NCI-H1417 (cell line): ENCODE results near the gene SNX5.

ENCODE experiments used
- DNase-seq, 3 experiments: peaks; one replicate each; lab custom pipeline; 2025; lab: John Stamatoyannopoulos, UW

Gene SNX5

DNA sequence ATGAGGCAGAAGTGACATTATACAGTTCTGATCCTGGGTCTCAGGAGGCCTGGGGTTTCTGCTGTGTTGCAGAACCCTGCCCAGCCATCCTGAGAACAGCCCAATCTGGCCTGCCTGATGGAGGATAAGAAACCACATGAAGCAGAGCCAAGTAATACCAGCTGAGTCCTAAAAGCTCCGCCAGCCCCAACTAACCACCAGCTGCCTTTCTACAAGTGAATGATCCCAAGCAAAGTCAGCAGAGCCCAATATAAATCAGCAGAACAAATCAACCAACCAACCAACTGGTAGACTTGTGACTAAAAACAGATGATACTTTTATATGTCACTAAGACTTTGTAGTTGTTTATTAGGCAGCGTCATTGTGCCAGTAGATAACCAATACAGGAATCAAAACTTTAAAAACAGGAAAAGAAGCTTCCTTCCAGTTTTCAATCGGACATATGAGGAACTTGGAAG lies 52.1 kb downstream of the SNX5 start:
- DNase-seq, result no peak

DNA sequence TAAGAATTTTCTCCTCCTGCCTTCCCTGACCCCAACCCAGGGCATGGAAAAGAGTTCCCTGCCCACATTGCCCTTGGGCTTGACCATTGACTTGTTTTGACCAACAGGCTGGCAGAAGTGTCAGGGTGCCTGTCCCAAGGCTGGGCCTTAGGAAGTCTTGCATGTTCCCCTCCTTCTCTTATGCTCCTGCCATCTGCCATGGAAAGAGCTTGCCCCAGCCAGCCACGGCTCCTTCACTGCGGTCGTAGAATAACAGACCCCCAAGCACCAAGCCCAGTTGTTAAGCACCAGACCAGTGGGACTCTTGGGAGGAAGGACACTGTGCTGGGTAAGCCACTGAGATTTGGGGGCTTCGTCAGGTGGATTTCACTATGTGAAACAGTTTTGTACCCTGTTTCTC lies 53.6 kb downstream of the SNX5 start:
- DNase-seq, result no peak

DNA sequence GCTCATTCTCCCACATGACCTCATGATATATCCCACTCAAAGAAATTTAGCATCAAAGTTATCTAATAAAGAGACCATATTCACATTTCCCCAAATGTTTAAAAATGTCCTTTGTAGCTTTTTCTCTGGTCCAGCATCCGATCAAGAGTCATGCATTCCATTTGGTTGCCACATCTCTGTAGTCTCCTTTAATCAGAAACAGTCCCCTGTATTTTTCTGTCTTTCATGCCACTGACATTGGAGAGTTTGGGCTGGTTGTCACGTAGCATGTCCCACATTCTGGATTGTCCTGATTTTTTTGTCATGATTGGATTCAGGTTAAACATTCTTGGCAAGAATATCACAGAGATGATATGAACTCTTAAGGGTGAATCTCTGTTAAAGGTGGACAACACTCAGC lies 55.7 kb downstream of the SNX5 start:
- DNase-seq, result no peak

DNA sequence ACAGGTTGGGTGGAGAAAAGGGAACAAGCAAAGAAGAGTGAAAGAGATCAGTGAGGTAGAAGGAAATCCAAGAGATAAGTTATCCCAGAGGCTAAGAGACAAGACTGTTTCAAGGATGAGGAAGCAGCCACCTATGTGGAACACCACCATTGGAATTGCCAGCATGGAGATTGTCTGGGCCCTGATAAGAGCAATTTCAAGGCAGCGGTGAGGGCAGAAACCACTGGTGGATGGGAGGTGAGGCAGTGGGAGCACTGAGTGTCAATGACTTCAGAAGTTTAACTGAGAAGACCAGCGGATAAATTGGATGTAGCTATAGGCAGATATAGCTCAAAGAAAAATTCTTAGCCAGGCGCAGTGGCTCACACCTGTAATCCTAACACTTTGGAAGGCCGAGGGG lies 56.7 kb downstream of the SNX5 start:
- no peak for DNase-seq

DNA sequence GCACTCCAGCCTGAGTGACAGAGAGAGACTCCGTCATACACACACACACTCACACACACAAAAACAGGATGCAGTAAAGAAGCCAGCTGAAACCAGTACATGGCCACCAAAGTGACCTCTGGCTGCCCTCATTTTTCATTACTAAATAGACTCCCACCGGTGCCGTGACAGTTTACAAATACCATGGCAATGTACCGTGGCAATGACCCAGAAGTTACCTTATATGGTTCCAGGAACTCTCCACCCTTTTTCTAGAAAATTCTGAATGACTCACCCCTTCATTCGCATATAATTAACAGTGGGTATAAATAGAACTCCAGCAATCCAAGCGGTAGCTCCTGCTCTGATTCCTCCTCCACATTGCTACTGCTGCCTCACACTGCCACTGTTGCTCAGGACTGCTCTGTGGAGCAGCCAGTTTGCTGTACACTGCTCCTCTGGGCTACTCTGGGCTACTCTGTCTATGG lies 57.7 kb downstream of the SNX5 start:
- no peak for DNase-seq

DNA sequence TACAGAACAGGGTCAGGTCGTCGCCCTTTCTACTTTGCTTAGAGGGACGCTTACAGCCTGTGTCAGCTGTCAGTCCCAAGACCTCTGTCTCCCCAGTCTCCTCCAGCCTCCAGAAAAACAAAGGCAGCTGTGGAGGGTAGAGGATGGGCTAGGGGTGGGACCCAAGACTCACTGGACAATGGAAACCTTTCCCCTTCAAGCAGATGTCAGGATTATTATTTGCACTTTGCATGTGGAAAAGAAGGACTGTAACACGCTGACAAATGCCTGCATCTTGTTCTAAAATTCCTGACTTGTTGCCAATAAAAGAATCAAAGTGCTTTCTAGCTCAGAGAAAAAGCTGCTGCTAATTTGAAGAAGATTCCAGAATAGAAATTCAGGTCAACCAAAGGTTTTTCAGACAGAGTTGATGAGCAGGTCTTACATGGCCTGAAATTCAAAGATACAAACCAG lies 58.7 kb downstream of the SNX5 start:
- DNase-seq, result no peak

DNA sequence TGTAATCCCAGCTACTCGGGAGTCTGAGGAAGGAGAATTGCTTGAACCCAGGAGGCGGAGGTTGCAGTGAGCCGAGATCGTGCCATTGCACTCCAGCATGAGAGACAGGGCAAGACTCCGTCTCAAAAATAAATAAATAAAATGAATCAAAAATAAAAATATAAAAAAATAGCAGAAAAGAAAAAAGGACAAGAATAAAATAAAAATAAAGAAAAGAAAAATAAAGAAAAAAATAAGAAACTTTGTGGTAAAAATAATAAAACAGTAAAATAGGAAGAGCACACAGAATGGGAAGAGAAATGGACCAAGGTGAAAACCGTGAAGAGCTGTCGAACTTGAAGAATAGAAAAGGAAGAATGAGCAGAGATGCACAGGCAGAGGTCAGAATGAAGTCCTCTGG lies 63.0 kb downstream of the SNX5 start:
- DNase-seq, result no peak

DNA sequence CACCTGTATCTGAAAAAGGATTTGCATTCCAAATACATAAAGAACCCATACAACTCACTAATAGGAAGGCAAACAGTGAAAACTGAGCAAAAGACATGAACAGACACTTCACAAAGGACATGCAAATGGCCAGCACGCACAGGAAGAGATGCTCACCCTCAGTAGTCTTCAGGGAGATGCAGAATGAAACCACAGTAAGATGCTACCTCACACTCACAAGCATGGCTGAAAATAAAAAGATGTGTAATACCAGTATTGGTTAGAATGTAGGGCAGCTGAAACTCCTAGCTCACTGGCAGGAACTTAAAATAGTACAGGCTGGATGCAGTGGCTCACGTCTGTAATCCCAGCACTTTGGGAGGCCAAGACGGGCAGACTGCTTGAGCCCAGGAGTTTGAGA lies 64.6 kb downstream of the SNX5 start:
- DNase-seq, result no peak

DNA sequence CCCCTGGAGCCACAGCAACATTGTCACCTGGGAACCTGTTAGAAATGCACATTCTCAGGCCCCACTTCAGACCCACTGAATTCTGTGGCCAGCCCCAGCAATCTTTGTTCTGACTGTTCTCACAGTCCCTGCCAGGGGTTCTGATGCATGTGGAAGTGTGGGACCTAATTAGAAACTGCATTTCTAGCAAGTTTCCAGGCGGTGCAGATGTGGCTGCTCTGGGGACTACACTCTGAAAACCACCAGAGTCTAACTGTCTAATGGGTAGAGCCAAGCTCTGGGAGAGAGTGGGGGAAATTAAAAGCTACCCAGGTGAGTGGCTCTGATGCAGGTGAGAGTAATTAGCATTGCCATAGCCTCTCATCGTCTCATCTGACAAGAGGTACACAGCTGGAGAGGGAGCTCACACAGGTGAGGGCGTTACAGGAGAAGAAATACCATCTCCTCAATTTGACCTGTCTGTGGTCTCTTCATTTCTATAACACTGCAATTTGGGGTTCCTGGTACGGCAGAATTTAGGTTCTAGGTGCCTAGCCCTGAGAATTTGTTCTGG lies 66.0 kb downstream of the SNX5 start:
- DNase-seq, result peak in 1 of 3 experiments; percentile 19

DNA sequence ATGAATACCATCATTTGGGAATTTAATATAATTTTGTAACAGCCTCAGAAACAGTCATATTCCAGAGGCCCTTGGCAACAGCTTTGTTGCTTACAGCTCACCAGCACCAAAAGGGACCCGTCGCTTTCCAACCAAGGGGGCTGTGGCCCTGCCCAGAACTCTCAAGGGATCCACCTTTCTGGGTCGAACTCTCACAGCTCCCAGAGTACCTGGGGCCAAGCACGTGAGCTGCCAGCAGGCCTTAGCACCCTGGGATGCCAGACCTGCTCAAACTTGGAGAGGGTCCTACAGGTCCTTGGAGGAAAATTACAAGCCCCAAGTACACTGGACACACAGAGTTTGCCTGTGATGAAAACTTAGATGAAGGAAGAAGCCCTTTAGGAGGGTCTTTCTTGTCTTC lies 66.6 kb downstream of the SNX5 start:
- no peak for DNase-seq

DNA sequence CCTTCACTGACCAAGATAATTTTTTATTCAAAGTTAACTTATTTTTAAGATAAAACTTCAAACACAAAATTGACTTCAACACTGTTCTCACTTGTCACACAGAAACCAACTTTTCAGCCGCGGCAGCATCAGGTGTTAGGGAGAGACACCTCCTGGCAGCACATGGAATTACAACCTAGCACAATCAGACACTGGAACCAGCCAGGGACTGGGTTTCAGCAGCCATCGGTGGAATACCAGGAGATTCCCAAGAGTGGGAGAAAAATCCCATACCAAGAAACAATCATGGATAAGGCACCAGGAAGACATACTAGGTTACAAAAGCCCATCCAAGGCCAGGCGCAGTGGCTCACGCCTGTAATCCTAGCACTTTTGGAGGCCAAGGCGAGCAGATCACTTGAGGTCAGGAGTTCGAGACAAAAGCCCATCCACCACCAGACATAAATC lies 70.0 kb downstream of the SNX5 start:
- peak; percentile 25 to 71 (median 62) for DNase-seq

DNA sequence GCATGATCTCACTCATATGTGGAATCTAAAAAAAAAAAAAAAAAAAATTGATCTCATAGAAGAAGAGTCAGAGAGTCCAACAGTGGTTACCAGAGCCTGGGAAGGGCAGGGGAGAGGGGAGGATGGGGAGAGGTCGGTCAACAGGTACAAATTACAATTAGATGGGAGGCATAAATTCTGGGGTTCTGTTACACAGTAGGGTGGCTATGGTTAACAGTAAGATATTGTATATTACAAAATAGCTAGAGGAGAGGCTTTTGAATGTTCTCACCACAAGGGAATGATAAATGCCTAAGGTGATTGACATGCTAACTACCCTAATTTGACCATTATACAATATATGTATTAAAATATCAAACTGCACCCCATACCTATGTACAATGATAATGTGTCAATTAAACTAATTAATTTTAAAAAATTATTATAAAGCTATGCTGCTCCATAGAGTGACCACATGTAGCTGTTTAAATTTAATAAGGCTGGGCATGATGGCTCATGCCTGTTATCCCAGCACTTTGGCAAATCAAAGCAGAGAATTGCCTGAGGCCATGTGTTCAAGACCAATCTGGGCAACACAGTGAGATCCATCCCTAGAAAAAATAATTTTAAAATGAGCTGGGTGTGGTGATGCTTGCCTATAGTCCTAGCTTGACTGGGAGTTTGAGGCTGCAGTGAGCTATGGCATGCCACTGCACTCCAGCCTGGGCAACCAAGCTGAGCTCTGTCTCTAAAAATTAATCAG lies 70.9 kb downstream of the SNX5 start:
- DNase-seq, result no peak

DNA sequence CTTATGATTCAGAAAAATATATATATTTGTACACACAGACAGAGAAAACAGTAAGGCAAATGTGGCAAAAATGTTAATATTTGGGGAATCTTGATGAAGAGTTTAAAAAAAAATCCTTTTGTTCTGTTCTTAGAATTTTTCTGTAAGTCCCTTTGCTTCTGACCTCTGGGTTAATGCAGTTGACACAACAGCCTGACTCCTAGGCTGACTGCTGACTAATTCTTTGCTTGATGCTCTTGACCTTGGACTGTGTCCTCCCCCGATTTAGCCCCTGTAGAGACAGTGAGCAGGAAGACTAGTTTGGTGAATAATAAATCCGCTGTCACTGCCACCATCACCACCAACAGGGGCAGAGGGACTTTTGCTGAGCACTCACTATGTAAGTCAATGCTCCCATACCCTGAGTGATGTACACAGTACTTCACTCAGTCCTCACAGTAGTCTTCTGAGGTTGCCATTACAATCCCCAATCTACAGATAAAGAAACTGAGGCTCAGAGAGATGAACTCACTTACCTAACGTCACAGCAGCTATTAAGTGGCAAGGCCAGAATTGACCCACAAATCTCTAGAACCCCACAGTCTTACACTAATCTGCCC lies 71.7 kb downstream of the SNX5 start:
- no peak for DNase-seq

DNA sequence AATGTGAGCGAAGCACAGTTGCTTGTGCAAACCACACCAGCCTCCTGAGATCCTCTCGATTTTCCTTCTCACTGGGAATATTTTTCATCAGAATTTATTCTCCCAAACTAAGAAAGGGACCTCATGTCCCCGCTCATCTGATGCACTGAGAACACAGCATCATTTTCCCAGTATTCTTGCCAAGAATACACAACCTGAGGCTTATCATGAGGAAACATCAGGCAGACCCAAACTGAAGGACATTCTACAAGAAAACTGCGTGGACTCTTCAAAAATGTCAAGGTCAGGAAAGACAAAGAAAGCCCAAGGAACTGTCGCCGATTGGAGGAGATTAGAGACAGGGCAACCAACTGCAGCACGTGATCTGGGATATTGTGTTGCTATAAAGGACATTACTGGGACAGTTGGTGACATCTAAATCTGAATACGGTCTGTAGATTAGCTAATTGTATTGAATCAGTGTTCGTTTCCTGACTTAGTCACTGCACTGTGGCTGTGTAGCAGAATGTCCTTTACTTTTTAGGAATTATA lies 72.3 kb downstream of the SNX5 start:
- DNase-seq, result no peak

DNA sequence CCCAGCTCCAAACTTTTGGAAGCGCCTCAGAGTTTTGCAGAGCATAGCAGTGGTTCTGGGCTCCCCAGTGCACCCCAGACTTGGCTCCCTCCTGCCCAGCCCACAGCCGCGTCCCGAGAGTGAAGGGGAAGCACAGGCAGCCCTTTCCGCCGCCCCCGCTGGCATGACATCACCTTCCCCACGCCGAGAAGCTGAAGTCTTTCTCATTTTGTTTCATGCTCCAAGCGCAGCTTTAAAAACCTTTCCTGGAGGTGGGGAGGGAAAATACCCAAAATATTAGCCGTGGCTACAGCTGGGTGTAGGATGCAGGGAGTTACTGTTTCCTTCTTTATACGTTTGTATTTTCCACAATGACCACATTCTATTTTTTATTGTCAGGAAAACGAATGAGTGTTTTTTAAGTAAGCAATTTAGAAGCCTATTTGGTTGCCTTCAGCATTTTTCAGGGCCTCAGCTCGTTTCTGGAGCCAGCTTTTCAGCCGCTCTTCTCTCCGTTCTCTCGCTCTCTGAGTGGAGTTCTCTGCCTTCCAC lies 72.9 kb downstream of the SNX5 start:
- no peak for DNase-seq

DNA sequence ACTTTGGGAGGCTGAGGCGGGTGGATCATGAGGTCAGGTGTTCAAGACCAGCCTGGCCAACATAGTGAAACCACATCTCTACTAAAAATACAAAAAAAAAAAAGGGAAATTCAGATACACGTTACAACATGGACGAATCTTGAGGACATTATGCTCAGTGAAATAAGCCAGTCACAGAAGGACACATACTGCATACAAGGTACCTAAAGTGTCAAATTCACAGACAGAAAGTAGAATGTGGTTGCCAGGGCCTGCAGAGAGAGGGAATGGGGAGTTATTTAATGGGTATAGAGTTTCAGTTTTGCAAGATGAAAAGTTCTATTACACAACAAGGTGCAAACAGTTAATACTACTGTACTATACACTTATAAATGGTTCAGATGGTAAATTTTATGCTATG lies 75.1 kb downstream of the SNX5 start:
- no peak for DNase-seq

DNA sequence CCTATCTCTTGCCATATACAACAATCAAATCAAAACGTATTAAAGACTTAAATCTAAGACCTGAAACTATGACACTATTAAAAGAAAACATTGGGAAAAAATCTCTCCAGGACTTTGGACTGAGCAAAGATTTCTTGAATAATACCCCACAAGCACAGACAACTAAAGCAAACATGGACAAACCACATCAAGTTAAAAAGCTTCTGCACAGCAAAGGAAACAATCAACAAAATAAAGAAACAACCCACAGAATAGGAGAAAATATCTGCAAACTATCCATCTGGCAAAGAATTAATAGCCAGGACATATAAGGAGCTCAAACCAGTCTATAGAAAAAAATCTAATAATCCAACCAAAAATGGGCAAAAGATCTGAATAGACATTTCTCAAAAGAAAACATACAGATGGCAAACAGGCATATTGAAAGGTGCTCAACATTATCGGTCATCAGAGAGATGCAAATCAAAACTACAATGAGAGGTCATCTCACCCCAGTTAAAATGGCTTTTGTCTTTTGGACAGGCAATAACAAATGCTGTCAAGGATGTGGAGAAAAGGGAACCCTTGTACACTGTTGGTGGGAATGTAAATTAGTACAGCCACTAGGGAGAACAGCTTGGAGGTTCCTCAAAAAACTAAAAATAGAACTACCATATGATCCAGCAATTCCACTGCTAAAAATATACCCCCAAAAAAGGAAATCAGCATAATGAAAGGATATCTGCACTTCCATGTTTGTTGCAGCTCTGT lies 76.2 kb downstream of the SNX5 start:
- DNase-seq, result no peak
